DMS53 treated with DMSO at 0.1 percent for 48 hours (cell line): ENCODE data around the gene SLC28A1.

Source experiments
- DNase-seq: peaks from one replicate; lab custom pipeline; 2025; ENCODE audit not compliant: unreplicated experiment; lab: John Stamatoyannopoulos, UW

The SLC28A1 gene

DNA sequence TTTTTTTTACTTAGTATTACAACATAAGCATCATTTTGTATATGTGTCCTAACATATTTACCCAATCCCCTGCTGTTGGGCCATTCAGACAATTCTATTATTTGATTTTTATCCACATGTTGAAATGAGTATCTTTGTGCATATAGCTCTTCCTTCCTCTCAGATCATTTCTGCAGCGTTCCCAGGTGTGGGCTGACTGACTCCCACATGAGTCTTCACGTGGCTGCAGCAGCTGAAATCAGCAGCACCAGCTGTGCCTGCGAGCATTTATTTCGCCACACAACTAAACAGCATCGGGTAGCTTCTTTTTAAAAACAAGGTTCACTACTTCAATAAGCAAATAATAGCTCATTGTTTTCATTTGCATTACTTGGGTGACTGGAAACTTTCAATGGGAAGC, 52.7 kb downstream of the SLC28A1 start:
- no peak for DNase-seq

- no peak for DNase-seq
Observed at GRCh38 chr15:84938726-84939125, 54.3 kb downstream of the SLC28A1 start.

DNA sequence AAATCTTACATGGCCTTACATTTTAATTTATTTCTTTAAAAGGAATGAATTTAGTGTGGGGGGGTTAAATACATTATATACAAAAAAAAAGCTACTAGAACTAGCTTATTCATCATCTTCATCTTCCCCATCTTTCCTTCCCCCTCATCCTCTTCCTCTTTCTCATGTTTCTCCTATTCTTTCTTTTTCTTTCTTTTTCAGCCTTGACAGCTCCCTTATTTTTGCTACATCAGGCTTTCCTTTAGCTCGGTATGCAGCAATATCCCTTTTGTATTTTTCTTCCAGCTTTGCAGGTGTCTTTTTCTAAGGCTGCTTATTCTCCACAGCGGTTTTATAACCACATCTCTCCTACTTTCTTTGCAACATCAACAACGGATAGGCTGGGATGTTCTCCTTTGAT, 55.9 kb downstream of the SLC28A1 start:
- DNase-seq: no peak

DNA sequence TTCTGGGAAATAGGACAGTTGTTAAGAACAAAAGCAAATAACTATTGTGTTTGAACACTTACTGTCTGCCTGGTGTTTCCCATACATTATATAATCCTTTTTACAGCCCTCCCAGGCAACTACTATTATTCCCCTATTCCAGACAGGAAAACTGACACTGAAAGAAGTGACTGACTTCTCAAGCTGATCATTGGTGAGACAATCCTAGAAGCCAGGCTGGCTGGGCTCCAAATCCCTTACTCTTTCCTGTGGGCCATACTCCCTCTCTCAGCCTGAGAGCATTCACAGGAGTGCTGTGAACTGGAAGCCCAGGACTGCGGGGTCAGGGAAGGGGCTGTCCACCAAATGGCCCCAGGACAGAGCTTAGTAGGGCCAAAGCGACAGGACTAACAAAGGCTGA, 58.0 kb downstream of the SLC28A1 start:
- no peak for DNase-seq

- DNase-seq: no peak
Observed at GRCh38 chr15:84944311-84944710, 59.8 kb downstream of the SLC28A1 start.

DNA sequence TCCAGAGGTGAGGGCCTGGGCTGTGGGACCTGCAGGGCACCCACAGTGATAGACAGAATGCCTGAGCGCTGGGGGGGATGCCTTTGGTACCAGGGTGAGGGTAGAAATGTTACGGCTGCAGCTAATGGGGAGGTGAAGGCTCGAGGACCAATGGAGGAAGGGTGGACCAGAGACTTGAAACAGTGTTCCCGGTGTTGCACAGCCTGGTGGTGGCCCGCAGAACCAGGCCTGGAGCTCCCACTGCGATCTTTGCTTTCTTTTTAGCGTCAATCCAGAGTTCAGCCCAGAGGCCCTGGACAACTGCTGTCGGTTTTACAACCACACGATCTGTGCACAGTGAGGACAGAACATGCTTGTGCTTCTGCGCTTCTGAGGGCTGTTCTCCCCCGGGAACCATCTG, 60.4 kb downstream of the SLC28A1 start:
- no peak for DNase-seq

DNA sequence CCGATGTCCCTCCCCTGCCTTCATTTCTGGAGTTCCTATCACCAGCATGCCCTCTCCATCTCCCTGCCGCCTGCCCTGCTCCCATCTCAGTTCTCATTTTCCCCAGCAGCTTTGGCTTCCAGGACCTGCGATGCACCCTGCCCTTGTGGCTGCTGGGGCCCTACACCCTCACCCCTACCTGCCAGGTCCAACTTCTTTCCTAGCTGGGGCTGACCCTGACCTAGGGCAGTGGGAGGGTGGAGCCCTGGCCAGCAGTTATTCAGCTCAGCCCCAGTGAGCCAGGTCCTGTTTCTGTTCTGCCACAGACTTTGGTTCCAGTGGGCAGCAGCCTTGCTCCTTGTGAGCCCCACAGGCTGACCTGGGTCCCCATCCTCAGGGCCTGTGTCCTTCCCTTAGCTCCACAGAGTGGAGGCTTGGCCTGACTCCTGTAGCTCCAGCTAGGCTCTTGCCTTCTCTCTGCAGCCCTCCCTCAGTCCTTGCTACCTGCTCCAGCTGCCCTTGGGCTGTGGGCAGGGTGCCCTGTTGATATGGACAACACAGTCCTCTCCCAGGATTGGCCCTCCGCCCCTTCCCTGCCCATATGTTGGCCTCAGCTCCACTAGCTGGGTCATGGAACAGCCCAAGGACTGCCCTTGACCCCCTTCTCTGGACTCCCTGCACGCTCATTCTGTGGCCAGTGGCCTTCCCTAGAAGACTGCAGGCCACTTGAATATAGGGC, 62.5 kb downstream of the SLC28A1 start:
- DNase-seq: no peak

DNA sequence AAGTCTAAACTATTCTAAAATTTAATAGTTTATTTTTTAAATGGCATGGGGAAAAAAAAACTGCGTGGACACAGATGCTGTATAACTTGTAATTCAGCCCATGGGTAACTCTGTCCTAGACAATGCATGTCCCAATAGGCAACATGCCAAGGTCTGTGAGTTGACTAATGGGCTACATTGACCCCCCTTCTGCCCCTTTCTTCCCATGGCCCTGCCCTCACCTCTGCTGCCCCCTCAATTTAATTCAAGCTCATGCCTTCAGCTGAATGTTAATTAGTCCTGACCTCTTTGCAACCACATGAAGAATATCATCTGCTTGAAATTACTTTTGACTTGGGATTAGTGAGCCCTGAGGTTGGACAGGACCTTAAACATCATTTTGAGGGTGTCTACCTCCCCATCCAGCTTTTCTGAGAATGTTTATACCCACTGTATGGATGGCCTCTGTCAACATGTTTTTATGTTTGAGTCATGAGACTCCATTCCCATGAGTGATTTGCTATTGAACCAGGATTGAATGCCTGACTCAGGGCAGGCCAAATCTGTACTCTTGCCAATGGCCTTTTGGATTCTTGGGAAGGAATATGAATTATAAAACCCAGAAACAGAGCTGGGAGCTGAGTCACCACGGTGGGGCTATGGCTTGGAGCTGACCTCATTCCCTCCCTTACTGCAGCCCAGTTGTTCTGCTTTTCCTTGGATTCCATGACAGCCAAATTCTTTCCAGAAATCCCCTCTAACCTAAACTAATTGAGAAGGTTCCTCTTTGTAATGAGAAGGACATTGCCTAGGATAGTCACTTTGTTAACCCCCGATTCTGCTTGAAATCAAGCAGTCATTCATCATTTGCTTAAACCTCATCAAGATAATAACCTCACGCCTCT, 63.7 kb downstream of the SLC28A1 start:
- DNase-seq: no peak

GRCh38 chr15:84949043-84949442, 64.6 kb downstream of the SLC28A1 start:
- no peak for DNase-seq

GRCh38 chr15:84949845-84950569, 65.5 kb downstream of the SLC28A1 start:
- no peak for DNase-seq

- no peak for DNase-seq
Observed at GRCh38 chr15:84950570-84951111, 66.2 kb downstream of the SLC28A1 start.

GRCh38 chr15:84951736-84952135, 67.3 kb downstream of the SLC28A1 start:
- DNase-seq: no peak

DNA sequence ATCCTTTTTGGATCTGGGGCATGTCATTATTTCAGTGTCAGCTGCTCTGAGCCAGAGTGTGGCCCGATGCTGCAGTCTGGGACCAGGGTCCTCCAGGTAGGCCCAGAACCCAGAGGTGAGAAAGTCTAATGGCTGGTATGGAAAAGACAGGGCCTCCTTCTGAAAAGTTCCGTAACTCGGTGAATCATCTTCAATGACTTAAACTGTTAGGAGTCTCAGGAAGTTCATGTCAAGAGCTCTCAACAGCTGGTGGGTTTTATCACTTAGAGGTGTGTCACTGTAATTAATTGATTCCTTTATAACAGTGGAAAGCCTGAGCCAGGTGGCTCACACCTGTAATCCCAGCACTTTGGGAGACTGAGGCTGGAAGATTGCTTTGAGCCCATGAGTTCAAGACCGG, 68.7 kb downstream of the SLC28A1 start:
- no peak for DNase-seq

GRCh38 chr15:84953726-84954125, 69.3 kb downstream of the SLC28A1 start:
- DNase-seq: no peak

- peak; percentile 37 for DNase-seq
Observed at GRCh38 chr15:84955089-84955848, 70.8 kb downstream of the SLC28A1 start.

DNA sequence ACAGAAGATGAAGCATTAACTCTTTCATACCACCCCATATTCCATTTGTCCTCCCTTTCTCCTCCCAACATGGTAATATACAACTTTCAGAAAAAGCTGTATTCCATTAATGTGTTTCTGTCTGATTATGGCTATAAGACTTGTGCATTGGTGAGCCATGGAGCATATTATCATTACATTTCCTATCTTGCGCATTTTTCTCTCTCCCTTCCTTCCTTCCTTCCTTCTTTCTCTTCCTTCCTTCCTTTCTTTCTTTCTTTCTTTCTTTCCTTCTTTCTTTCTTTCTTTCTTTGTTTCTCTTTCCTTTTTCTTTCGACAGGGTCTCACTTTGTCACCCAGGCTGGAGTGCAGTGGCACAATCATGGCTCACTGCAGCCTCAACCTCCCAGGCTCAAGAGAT, 71.7 kb downstream of the SLC28A1 start:
- no peak for DNase-seq

DNA sequence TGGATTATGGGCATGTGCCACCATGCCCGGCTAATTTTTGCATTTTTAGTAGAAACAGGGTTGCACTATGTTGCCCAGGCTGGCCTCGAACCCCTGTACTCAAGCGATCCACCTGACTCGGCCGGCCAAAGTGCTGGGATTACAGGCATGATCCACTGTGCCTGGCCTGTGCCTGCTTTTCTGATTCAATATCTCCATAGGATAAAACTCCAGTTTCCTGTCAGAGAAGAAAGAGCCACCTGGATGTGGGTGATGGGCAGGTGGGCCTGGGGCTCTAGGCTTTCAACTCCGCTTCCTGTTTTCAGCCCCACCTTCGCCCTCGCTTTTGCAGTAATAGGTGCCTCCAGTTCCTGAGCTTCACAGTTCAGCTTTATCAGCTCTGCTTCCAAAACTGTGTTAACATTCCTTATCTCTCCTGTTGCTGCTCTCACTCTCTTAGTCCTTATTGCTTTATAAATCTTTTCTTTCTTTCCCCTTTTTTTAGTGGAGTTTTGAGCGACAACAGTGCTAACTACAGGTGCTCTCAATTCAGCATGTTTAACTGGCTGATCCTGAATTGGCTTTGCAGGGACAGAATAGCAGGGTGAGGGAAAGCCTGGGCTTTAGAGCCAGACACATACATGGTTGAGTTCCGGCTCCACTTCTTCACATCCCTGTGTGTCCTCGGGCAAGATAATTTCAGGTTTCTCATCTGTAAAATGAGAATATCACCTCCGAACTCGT, 76.1 kb downstream of the SLC28A1 start:
- no peak for DNase-seq

GRCh38 chr15:84961114-84961452, 76.6 kb downstream of the SLC28A1 start:
- no peak for DNase-seq

DNA sequence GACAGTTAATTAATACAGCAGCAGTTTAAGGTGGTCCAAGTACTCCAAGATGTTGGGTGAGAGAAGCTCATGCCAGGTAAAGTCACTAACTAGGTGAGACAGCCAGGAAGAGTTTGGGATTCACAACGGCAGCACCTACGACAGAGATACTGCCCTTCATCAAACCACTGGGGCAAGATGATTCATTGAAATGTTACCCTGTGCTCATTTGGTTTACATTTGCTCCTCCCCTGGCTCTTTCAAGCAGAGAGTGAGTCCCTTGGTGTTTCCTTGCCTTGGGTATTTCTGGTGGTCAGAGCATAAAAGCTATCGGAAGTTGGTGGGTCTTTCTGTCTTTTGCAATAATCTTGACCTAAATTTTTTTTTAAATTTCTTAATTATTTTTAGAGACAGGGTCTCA, 77.2 kb downstream of the SLC28A1 start:
- DNase-seq: no peak

DNA sequence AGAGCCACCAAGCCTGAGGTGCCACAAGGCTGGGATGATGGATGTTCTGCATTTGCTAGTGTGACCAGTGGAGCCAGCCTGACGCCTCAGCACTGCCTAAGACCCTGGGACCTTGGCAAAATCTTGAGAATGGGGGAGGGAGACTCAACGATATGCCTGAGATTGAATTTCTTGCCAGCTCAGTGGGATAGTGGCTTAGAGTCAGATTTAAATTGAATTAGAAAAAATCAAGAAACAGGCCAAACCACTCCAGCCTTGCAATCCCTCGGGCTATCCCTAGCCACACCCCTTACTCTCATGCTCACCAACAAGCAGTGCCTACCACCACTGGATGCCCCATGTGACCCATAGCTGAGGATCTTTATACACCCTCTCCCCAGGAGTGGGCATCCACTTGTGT, 78.5 kb downstream of the SLC28A1 start:
- no peak for DNase-seq
